ENCODE results near the gene SSPN.

DNA sequence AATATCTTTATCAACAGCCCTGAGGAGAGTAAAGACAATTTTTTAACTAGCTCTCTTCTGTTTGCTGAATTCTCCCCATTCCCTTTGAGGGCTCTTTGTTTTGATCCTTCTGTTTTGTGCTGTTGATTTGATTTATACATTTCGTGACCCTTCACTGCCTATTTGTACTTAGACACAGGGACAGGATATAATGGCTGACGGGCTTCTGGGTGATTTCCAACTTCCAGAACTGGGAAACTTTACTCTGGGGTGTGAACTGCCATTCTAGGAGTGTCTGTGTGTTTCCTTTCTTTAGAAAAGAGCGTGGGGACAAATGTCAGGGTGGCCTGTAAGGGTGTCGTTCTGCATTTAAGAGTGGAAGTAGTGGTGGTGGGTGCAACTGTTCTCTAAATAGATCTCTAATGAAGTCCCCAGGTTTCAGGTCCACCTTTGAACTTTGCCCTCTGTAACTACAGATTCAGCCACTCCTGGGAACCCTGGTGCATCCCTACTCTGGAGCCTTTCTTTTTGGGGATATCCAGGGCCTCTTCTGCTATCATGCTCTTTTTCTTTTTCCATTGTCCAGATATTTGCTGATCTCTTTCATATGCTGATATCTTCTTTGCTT is 22.3 kb upstream of the SSPN start:
- TF ChIP-seq, protein P1, sequence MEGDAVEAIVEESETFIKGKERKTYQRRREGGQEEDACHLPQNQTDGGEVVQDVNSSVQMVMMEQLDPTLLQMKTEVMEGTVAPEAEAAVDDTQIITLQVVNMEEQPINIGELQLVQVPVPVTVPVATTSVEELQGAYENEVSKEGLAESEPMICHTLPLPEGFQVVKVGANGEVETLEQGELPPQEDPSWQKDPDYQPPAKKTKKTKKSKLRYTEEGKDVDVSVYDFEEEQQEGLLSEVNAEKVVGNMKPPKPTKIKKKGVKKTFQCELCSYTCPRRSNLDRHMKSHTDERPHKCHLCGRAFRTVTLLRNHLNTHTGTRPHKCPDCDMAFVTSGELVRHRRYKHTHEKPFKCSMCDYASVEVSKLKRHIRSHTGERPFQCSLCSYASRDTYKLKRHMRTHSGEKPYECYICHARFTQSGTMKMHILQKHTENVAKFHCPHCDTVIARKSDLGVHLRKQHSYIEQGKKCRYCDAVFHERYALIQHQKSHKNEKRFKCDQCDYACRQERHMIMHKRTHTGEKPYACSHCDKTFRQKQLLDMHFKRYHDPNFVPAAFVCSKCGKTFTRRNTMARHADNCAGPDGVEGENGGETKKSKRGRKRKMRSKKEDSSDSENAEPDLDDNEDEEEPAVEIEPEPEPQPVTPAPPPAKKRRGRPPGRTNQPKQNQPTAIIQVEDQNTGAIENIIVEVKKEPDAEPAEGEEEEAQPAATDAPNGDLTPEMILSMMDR (IDR thresholded peaks at IDR 0.05; ENCODE audit: insufficient read depth, low read length, poor library complexity, severe bottlenecking) = no peak
- no peak for TF ChIP-seq EZH2phosphoT487 (conservative IDR thresholded peaks at IDR 0.05; ENCODE audit: low read length)
